Neural cell (in vitro differentiated cells): ENCODE data around the gene LEF1. TPM values are rescaled to one million over a fixed set of nuclear protein-coding genes. Genes with fewer than 3 reads are reported as not detected.

Experiments used
- H2AFZ ChIP-seq: fragments of 200-600, 300-800 bp; sonication (generic), shearing (Covaris generic); 2 replicates; pipeline ENCODE4 v1.6.0; 2014; ENCODE audit warnings: low read depth, mild to moderate bottlenecking, antibody characterized with exemption, low read length, moderate library complexity
- H3F3A ChIP-seq: fragments of 200-600 bp; shearing (Covaris generic); 2 replicates; pipeline ENCODE4 v1.6.1; 2016; ENCODE audit warnings: mild to moderate bottlenecking, moderate library complexity, mixed read lengths, antibody characterized with exemption, low read length; ENCODE audit not compliant: insufficient read depth, poor library complexity, severe bottlenecking
- H3K27ac ChIP-seq: fragments of 200-600, 300-800 bp; sonication (generic), shearing (Covaris generic); 2 replicates; pipeline ENCODE4 v1.5.1; 2014; ENCODE audit warnings: mild to moderate bottlenecking, low read length, moderate library complexity
- H3K27me3 ChIP-seq: fragments of 300-800, 200-600 bp; sonication (generic), shearing (Covaris generic); 2 replicates; pipeline ENCODE4 v1.6.0; 2014; ENCODE audit warnings: mild to moderate bottlenecking, low read depth, low read length, moderate library complexity; ENCODE audit not compliant: insufficient read depth
- H3K36me3 ChIP-seq: fragments of 300-800, 200-600 bp; sonication (generic), shearing (Covaris generic); 2 replicates; pipeline ENCODE4 v1.5.1; 2014; ENCODE audit warnings: mild to moderate bottlenecking, antibody characterized with exemption, low read length, moderate library complexity; ENCODE audit not compliant: insufficient read depth
- H3K4me2 ChIP-seq: fragments of 300-800, 200-600 bp; sonication (generic), shearing (Covaris generic); 2 replicates; pipeline ENCODE4 v1.6.0; 2014; ENCODE audit warnings: mild to moderate bottlenecking, low read length
- H3K4me3 ChIP-seq: fragments of 300-800, 200-600 bp; sonication (generic), shearing (Covaris generic); 2 replicates; pipeline ENCODE4 v1.5.1; 2014; ENCODE audit warnings: mild to moderate bottlenecking, low read length, moderate library complexity
- H3K79me2 ChIP-seq: fragments of 200-600 bp; shearing (Covaris generic); replicated peaks from 2 replicates; pipeline ENCODE4 v1.6.0; 2014; ENCODE audit warnings: mild to moderate bottlenecking, low read length, moderate library complexity; ENCODE audit not compliant: insufficient read depth
- H3K9ac ChIP-seq: fragments of 300-800, 200-600 bp; sonication (generic), shearing (Covaris generic); 2 replicates; pipeline ENCODE4 v1.6.1; 2016; ENCODE audit warnings: mild to moderate bottlenecking, low read length, mixed read lengths
- H3K9me2 ChIP-seq: fragments of 200-600 bp; shearing (Covaris generic); 2 replicates; pipeline ENCODE4 v1.6.1; 2016; ENCODE audit warnings: mild to moderate bottlenecking, low read length, mixed read lengths; ENCODE audit not compliant: insufficient read depth
- H3K9me3 ChIP-seq: fragments of 200-600, 300-800 bp; sonication (generic), shearing (Covaris generic); 2 replicates; pipeline ENCODE4 v1.6.1; 2016; ENCODE audit warnings: mild to moderate bottlenecking, mixed run types, low read length, moderate library complexity, mixed read lengths
- H4K20me1 ChIP-seq: fragments of 200-600 bp; shearing (Covaris generic); 2 replicates; pipeline ENCODE4 v1.6.1; 2016; ENCODE audit warnings: mild to moderate bottlenecking, mixed run types; ENCODE audit not compliant: insufficient read depth
- EP300 ChIP-seq: fragments of 450-650 bp; conservative IDR thresholded peaks from 2 replicates; pipeline ENCODE4 v1.6.1; 2014; ENCODE audit warnings: antibody characterized with exemption, mild to moderate bottlenecking, moderate library complexity; ENCODE audit not compliant: poor library complexity, severe bottlenecking
- EZH2 ChIP-seq: fragments of 200-600, 300-800 bp; shearing (Covaris generic), sonication (generic); IDR thresholded peaks from 2 replicates; pipeline ENCODE4 v1.6.1; 2014; ENCODE audit warnings: antibody characterized with exemption, low read length, borderline replicate concordance, mild to moderate bottlenecking; ENCODE audit not compliant: insufficient read depth, poor library complexity, severe bottlenecking
- MXI1 ChIP-seq: fragments of 450-650 bp; conservative IDR thresholded peaks from 2 replicates; pipeline ENCODE4 v1.6.1; 2014; ENCODE audit warnings: antibody characterized with exemption, mild to moderate bottlenecking; ENCODE audit not compliant: poor library complexity, severe bottlenecking
- POLR2AphosphoS5 ChIP-seq: IDR thresholded peaks from 2 replicates; pipeline ENCODE4 v1.6.1; 2012
- RAD21 ChIP-seq: fragments of 450-650 bp; conservative IDR thresholded peaks from 2 replicates; pipeline ENCODE4 v1.6.1; 2014; ENCODE audit warnings: antibody characterized with exemption, mild to moderate bottlenecking, moderate library complexity
- SMC3 ChIP-seq: fragments of 450-650 bp; conservative IDR thresholded peaks from 2 replicates; pipeline ENCODE4 v1.6.1; 2014; ENCODE audit warnings: antibody characterized with exemption, mild to moderate bottlenecking, moderate library complexity; ENCODE audit not compliant: poor library complexity
- TAF1 ChIP-seq: IDR thresholded peaks from 2 replicates; pipeline ENCODE4 v1.6.1; 2012; ENCODE audit warnings: low read depth
- polyA plus RNA-seq: library from polyadenylated mRNA; depleted of rRNA; stranded (reverse); fragments of >200 nt; gene quantifications from 2 replicates; pipeline ENCODE4 v1.2.3, GENCODE V29; 2014
- TF ChIP-seq, protein P1 (sequence below): IDR thresholded peaks from 2 replicates; pipeline ENCODE4 v1.6.1; 2012; ENCODE audit warnings: borderline replicate concordance
- TF ChIP-seq, protein P2 (sequence below): fragments of 450-650 bp; IDR thresholded peaks from 2 replicates; pipeline ENCODE4 v1.5.1; 2014; ENCODE audit warnings: antibody characterized with exemption, mild to moderate bottlenecking, moderate library complexity; ENCODE audit not compliant: poor library complexity, severe bottlenecking

Gene LEF1
- polyA plus RNA-seq, 1 donor from 2014 or later = 0.78 TPM

DNA sequence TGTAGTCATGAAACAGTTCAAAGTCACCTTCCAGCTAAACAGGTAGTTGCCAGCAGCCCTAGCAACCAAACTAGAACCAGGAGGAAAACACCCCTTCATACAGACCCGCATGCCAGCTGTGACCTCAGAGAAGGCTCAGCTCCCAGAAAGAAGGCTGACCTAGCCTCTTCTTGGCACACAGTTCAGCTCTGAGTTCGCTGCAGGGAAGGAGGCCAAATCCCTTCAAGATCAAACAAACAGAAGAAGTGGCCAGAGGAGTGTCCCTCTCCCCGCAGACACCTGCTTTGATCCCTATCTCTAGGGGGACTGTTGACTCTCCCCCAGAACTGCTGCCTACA lies 123.1 kb downstream of the LEF1 start:
- H3K36me3 ChIP-seq = no peaks in the 10 kb centered on the region
- no peaks in the 10 kb centered on the region for H3K27me3 ChIP-seq
- no peak overlapping the region for H2AFZ ChIP-seq
- no peak overlapping the region for H3K4me2 ChIP-seq
- H3K9me3 ChIP-seq = no peaks in the 10 kb centered on the region
- no peaks in the 10 kb centered on the region for H3K9me2 ChIP-seq
- TF ChIP-seq MXI1 = no peak
- no peak for TF ChIP-seq POLR2AphosphoS5
- no peak for TF ChIP-seq RAD21
- TF ChIP-seq, protein P1, sequence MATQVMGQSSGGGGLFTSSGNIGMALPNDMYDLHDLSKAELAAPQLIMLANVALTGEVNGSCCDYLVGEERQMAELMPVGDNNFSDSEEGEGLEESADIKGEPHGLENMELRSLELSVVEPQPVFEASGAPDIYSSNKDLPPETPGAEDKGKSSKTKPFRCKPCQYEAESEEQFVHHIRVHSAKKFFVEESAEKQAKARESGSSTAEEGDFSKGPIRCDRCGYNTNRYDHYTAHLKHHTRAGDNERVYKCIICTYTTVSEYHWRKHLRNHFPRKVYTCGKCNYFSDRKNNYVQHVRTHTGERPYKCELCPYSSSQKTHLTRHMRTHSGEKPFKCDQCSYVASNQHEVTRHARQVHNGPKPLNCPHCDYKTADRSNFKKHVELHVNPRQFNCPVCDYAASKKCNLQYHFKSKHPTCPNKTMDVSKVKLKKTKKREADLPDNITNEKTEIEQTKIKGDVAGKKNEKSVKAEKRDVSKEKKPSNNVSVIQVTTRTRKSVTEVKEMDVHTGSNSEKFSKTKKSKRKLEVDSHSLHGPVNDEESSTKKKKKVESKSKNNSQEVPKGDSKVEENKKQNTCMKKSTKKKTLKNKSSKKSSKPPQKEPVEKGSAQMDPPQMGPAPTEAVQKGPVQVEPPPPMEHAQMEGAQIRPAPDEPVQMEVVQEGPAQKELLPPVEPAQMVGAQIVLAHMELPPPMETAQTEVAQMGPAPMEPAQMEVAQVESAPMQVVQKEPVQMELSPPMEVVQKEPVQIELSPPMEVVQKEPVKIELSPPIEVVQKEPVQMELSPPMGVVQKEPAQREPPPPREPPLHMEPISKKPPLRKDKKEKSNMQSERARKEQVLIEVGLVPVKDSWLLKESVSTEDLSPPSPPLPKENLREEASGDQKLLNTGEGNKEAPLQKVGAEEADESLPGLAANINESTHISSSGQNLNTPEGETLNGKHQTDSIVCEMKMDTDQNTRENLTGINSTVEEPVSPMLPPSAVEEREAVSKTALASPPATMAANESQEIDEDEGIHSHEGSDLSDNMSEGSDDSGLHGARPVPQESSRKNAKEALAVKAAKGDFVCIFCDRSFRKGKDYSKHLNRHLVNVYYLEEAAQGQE = no peak
- no peak for TF ChIP-seq TAF1
- TF ChIP-seq EP300 = no peak
- TF ChIP-seq, protein P2, sequence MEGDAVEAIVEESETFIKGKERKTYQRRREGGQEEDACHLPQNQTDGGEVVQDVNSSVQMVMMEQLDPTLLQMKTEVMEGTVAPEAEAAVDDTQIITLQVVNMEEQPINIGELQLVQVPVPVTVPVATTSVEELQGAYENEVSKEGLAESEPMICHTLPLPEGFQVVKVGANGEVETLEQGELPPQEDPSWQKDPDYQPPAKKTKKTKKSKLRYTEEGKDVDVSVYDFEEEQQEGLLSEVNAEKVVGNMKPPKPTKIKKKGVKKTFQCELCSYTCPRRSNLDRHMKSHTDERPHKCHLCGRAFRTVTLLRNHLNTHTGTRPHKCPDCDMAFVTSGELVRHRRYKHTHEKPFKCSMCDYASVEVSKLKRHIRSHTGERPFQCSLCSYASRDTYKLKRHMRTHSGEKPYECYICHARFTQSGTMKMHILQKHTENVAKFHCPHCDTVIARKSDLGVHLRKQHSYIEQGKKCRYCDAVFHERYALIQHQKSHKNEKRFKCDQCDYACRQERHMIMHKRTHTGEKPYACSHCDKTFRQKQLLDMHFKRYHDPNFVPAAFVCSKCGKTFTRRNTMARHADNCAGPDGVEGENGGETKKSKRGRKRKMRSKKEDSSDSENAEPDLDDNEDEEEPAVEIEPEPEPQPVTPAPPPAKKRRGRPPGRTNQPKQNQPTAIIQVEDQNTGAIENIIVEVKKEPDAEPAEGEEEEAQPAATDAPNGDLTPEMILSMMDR = no peak
- no peak for TF ChIP-seq SMC3
- no peak for TF ChIP-seq EZH2
- H3F3A ChIP-seq = no peaks in the 10 kb centered on the region
- H3K79me2 ChIP-seq = no peaks in the 10 kb centered on the region
- no peak overlapping the region for H3K4me3 ChIP-seq
- H4K20me1 ChIP-seq = no peaks in the 10 kb centered on the region
- no peak overlapping the region for H3K9ac ChIP-seq
- no peak overlapping the region for H3K27ac ChIP-seq

DNA sequence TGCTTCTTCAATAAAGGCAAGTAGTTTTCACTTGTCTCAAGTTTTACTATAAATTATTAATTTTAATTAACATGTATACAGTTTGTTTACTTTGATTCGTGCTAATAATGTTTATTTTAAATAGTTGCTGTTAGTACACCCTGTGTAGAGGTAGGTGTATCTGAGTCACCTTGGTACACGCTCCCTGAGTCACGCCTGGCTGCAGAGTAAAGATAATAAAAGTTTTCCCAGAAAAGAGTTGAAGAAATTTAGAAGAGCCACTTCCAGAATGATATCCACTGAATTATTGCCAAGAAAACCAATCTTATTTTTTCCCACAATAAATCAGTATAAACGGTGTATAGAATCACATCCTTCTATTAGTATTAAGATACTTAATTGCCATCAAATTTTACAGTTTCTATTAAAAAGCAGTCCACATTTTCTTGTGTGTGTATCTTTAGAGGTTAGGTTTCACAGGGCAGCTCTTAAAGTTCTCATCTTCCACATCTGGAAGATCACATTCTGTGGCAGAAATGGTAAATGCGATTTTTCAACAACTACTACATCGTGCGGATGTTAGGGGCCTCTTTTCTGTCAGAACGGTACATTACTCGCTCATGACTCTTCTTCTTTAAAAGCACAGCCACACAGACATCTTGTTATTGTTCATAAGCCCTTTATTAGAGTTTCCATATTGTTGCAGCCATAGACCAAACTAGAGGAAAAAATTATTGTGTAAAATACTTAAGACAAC lies 123.6 kb downstream of the LEF1 start:
- Histone ChIP-seq H2AFZ (no peak overlapping the region), H3K36me3 (no peaks in the 10 kb centered on the region), H3F3A (no peaks in the 10 kb centered on the region), H3K9me3 (no peaks in the 10 kb centered on the region), H3K4me3 (no peak overlapping the region), H3K9ac (no peak overlapping the region), H3K9me2 (no peaks in the 10 kb centered on the region), H3K27me3 (no peaks in the 10 kb centered on the region), H3K4me2 (no peak overlapping the region), H3K79me2 (no peaks in the 10 kb centered on the region), H3K27ac (no peak overlapping the region), H4K20me1 (no peaks in the 10 kb centered on the region)
- TF ChIP-seq TAF1 (no peak), EP300 (no peak), EZH2 (no peak), MXI1 (no peak), SMC3 (no peak), RAD21 (no peak), POLR2AphosphoS5 (no peak)
- TF ChIP-seq, protein P1 = no peak
- TF ChIP-seq, protein P2 = no peak
